Adipocyte (in vitro differentiated cells): ENCODE results near the gene SKI.
A peak's percentile ranks its signal among the peaks of the same experiment; 100 is the strongest.

Experiments
- DNase-seq: peaks from one replicate; pipeline ENCODE4 v3.0.0-alpha.2; 2015; ENCODE audit warnings: low read depth
- H3K27me3 ChIP-seq: replicated peaks from 2 replicates; pipeline ENCODE4 v1.7.0; 2013; ENCODE audit warnings: mild to moderate bottlenecking, low read length, moderate library complexity; ENCODE audit not compliant: control insufficient read depth, insufficient read depth
- H3K36me3 ChIP-seq: 2 replicates; pipeline ENCODE4 v1.7.0; 2013; ENCODE audit warnings: low read length, mild to moderate bottlenecking, moderate library complexity; ENCODE audit not compliant: control insufficient read depth, insufficient read depth, severe bottlenecking
- H3K4me1 ChIP-seq: 2 replicates; pipeline ENCODE4 v1.7.0; 2013; ENCODE audit warnings: mild to moderate bottlenecking, low read length, moderate library complexity; ENCODE audit not compliant: control insufficient read depth, insufficient read depth
- H3K4me3 ChIP-seq: 2 replicates; pipeline ENCODE4 v1.7.0; 2013; ENCODE audit warnings: mild to moderate bottlenecking, low read length, moderate library complexity
- H3K9ac ChIP-seq: 2 replicates; pipeline ENCODE4 v1.7.0; 2013; ENCODE audit warnings: mild to moderate bottlenecking, low read length, moderate library complexity
- H3K9me3 ChIP-seq: 2 replicates; pipeline ENCODE4 v1.7.0; 2013; ENCODE audit warnings: mild to moderate bottlenecking, low read length, moderate library complexity; ENCODE audit not compliant: control insufficient read depth

Gene SKI

GRCh38 chr1:2226525-2227345 lies 1.4 kb upstream of the SKI start:
- Histone ChIP-seq H3K9me3 (no peaks in the 10 kb centered on the region), H3K9ac (peak overlapping the region; percentile 98), H3K4me3 (peak overlapping the region; percentile 85), H3K27me3 (no peaks in the 10 kb centered on the region), H3K4me1 (peaks cover 9% of the 10 kb centered on the region), H3K36me3 (no peaks in the 10 kb centered on the region)
- peak; percentile 61 for DNase-seq

GRCh38 chr1:2227346-2228156 lies 568 bp upstream of the SKI start:
- peaks cover 16% of the 10 kb centered on the region for H3K4me1 ChIP-seq
- no peaks in the 10 kb centered on the region for H3K27me3 ChIP-seq
- H3K9me3 ChIP-seq: no peaks in the 10 kb centered on the region
- H3K9ac ChIP-seq: peak overlapping the region; percentile 98
- peak; percentile 99 for DNase-seq
- no peaks in the 10 kb centered on the region for H3K36me3 ChIP-seq
- peak overlapping the region; percentile 85 for H3K4me3 ChIP-seq

- Histone ChIP-seq H3K4me1 (peaks cover 28% of the 10 kb centered on the region), H3K9ac (peak overlapping the region; percentile 90), H3K9me3 (no peaks in the 10 kb centered on the region), H3K27me3 (no peaks in the 10 kb centered on the region), H3K4me3 (peak overlapping the region; percentile 92), H3K36me3 (no peaks in the 10 kb centered on the region)
- DNase-seq: peak; percentile 39
These were observed 546 bp downstream of the SKI start for GRCh38 chr1:2228694-2229036.

GRCh38 chr1:2229037-2229864 lies 1.1 kb downstream of the SKI start:
- Histone ChIP-seq H3K4me1 (peaks cover 33% of the 10 kb centered on the region), H3K4me3 (peak overlapping the region; percentile 92), H3K9me3 (no peaks in the 10 kb centered on the region), H3K9ac (peak overlapping the region; percentile 90), H3K36me3 (no peaks in the 10 kb centered on the region), H3K27me3 (no peaks in the 10 kb centered on the region)
- peak; percentile 72 for DNase-seq

- Histone ChIP-seq H3K4me1 (peaks cover 38% of the 10 kb centered on the region), H3K36me3 (no peaks in the 10 kb centered on the region), H3K4me3 (peak overlapping the region; percentile 92), H3K9me3 (no peaks in the 10 kb centered on the region), H3K9ac (peak overlapping the region; percentile 90), H3K27me3 (no peaks in the 10 kb centered on the region)
- peak; percentile 68 for DNase-seq
These were observed 2.0 kb downstream of the SKI start for GRCh38 chr1:2229911-2230731.

GRCh38 chr1:2230781-2231531 lies 2.8 kb downstream of the SKI start:
- H3K27me3 ChIP-seq: no peaks in the 10 kb centered on the region
- peak overlapping the region; percentile 90 for H3K9ac ChIP-seq
- DNase-seq: peak; percentile 49
- no peaks in the 10 kb centered on the region for H3K9me3 ChIP-seq
- H3K36me3 ChIP-seq: no peaks in the 10 kb centered on the region
- H3K4me1 ChIP-seq: peaks cover 47% of the 10 kb centered on the region
- peak overlapping the region; percentile 92 for H3K4me3 ChIP-seq

- Histone ChIP-seq H3K36me3 (no peaks in the 10 kb centered on the region), H3K9ac (peak overlapping the region; percentile 90), H3K4me3 (peak overlapping the region; percentile 92), H3K27me3 (no peaks in the 10 kb centered on the region), H3K9me3 (no peaks in the 10 kb centered on the region), H3K4me1 (peaks cover 47% of the 10 kb centered on the region)
- DNase-seq: peak; percentile 88
These were observed 3.6 kb downstream of the SKI start for GRCh38 chr1:2231532-2232254.

- peaks cover 54% of the 10 kb centered on the region for H3K4me1 ChIP-seq
- no peaks in the 10 kb centered on the region for H3K9me3 ChIP-seq
- H3K9ac ChIP-seq: peak overlapping the region; percentile 90
- peak overlapping the region; percentile 92 for H3K4me3 ChIP-seq
- no peaks in the 10 kb centered on the region for H3K36me3 ChIP-seq
- no peaks in the 10 kb centered on the region for H3K27me3 ChIP-seq
- peak; percentile 11 for DNase-seq
These were observed 4.3 kb downstream of the SKI start for GRCh38 chr1:2232255-2232915.

- peak overlapping the region; percentile 92 for H3K4me3 ChIP-seq
These were observed 4.9 kb downstream of the SKI start for GRCh38 chr1:2232916-2233438.

More at GRCh38 chr1:2232916-2233438, 4.9 kb downstream of the SKI start:
- Histone ChIP-seq H3K9me3 (no peaks in the 10 kb centered on the region), H3K9ac (peak overlapping the region; percentile 90), H3K4me1 (peaks cover 59% of the 10 kb centered on the region), H3K36me3 (no peaks in the 10 kb centered on the region), H3K27me3 (no peaks in the 10 kb centered on the region)
- DNase-seq: no peak
